Gastrocnemius medialis (tissue), 4 donors: ENCODE results near the gene PAX5. TPM values are rescaled to one million over a fixed set of nuclear protein-coding genes. Genes with fewer than 3 reads are reported as not detected.

Source experiments
- ATAC-seq, 2 donors: fragments of 150-250 bp; one replicate each; pipeline ENCODE4 v1.9.1; 2016
- DNase-seq, 2 donors: peaks; one replicate each; pipeline ENCODE4 v3.0.0-alpha.2; 2019
- H3K27ac ChIP-seq, 4 donors: fragments of 200-600 bp; sonication (generic); 1 replicate in 1 of 4; 2 replicates in 3 of 4; pipeline ENCODE4 v1.5.1; 2016 to 2018; ENCODE audit warnings: mild to moderate bottlenecking in 2 of 4, moderate library complexity in 1 of 4
- H3K27me3 ChIP-seq, 3 donors: fragments of 200-600 bp; sonication (generic) in 2 of 3; 1 replicate in 1 of 3; 2 replicates in 2 of 3; pipeline versions ENCODE4 v1.5.1 to v1.6.0; 2016 to 2019; ENCODE audit warnings: mild to moderate bottlenecking in 1 of 3, moderate library complexity in 1 of 3
- H3K36me3 ChIP-seq, 2 donors: fragments of 200-600 bp; sonication (generic) in 1 of 2; one replicate each; pipeline ENCODE4 v1.5.1; 2017 to 2018
- H3K4me1 ChIP-seq, 2 donors: fragments of 200-600 bp; sonication (generic) in 1 of 2; one replicate each; pipeline ENCODE4 v1.5.1; 2016 to 2017; ENCODE audit warnings: mild to moderate bottlenecking in 2 of 2
- H3K4me3 ChIP-seq, 4 donors: fragments of 200-600 bp; sonication (generic) in 3 of 4; 1 replicate in 1 of 4; 2 replicates in 3 of 4; pipeline ENCODE4 v1.5.1; 2016 to 2019; ENCODE audit warnings: mild to moderate bottlenecking in 2 of 4
- H3K9me3 ChIP-seq, 3 donors: fragments of 200-600 bp; sonication (generic) in 2 of 3; 1 replicate in 1 of 3; 2 replicates in 2 of 3; pipeline ENCODE4 v1.5.1; 2016 to 2019
- POLR2A ChIP-seq, 2 donors: fragments of 450-650 bp; IDR thresholded peaks; one replicate each; pipeline ENCODE4 v1.6.1; 2017; ENCODE audit warnings: antibody characterized with exemption in 2 of 2, mild to moderate bottlenecking in 2 of 2, moderate library complexity in 2 of 2
- in situ Hi-C, 4 donors: fragments of 200-750 bp; cut with MboI; loops; one replicate each; pipeline versions ENCODE4 v1.15.0 to v1.8.0; 2017; ENCODE audit warnings: low sequenced_read_pairs in 4 of 4
- intact Hi-C: fragments of 100-400 bp; cut with DNase I; formaldehyde crosslinking; loops from one replicate; pipeline ENCODE4 v1.15.1; 2023; ENCODE audit warnings: low total_unique reads
- total RNA-seq, 4 donors: library from RNA; depleted of rRNA; stranded (reverse); fragments of >200 nt; gene quantifications; one replicate each; pipeline versions ENCODE4 v1.1.0 to v1.2.3, GENCODE V29; 2016
- TF ChIP-seq, protein P1 (sequence below), 5 experiments: fragments of 450-650 bp in 3 of 5; fragments of 200-600 bp in 2 of 5; sonication (generic) in 2 of 5; IDR thresholded peaks in 4 of 5; conservative IDR thresholded peaks in 1 of 5; 1 replicate in 4 of 5; 2 replicates in 1 of 5; pipeline ENCODE4 v1.5.1; 2016 to 2019; ENCODE audit warnings: antibody characterized with exemption in 5 of 5, mild to moderate bottlenecking in 3 of 5, moderate library complexity in 3 of 5

The PAX5 gene
- total RNA-seq, 4 donors from 2014 or later = 0.19 TPM; not detected in 3

DNA sequence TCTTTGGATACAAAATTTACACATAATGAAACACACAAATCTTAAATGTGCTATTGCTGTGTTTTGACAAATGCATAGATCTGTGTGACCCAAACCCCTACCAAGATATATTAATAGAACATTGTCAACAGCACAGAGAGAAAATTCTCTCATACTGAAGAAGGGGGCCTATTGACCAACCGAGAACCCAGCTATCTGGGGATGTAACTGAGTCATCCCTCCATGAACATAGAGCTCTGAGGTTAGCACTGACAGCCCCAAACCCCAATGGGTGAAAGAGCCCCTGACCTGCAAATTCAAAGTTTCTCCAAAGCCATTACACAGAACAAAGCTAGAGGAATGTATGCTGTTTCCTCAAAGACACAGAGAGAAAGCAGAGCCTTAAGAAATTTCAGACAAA, 180.8 kb downstream of the PAX5 start:
- in situ Hi-C loops = no loop called here

DNA sequence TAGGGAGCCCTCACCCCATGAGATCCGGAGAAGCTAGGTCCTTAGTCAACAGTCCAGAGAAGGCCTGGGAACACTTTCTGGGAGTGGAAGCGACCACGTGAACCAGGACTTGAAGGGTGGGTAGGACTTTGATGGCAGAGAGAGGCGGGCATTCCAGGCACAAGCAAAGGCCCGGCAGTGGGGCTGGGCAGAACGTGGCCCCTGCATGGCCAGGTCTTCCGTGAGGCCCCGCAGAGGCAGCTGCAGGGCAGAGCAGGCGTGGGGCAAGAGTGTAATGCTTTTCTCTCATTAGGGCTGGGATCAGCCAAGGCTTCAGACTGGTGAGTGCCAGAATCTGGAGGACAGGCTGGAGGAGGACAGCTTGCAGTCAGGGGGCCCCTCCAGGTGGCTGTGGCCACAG, 184.1 kb downstream of the PAX5 start:
- DNase-seq = no peak
- Histone ChIP-seq H3K36me3 (no peaks in the 10 kb centered on the region), H3K9me3 (no peaks in the 10 kb centered on the region), H3K27ac (no peak overlapping the region), H3K27me3 (peaks cover 0 to 3% (median 0%) of the 10 kb centered on the region in 3 donors), H3K4me1 (no peaks in the 10 kb centered on the region), H3K4me3 (no peak overlapping the region)
- ATAC-seq = no peak
- intact Hi-C loops = loop anchor here (10.0 kb wide), 1 partner anchor 435 kb away; no protein-coding TSS in a partner anchor
- TF ChIP-seq, protein P1, sequence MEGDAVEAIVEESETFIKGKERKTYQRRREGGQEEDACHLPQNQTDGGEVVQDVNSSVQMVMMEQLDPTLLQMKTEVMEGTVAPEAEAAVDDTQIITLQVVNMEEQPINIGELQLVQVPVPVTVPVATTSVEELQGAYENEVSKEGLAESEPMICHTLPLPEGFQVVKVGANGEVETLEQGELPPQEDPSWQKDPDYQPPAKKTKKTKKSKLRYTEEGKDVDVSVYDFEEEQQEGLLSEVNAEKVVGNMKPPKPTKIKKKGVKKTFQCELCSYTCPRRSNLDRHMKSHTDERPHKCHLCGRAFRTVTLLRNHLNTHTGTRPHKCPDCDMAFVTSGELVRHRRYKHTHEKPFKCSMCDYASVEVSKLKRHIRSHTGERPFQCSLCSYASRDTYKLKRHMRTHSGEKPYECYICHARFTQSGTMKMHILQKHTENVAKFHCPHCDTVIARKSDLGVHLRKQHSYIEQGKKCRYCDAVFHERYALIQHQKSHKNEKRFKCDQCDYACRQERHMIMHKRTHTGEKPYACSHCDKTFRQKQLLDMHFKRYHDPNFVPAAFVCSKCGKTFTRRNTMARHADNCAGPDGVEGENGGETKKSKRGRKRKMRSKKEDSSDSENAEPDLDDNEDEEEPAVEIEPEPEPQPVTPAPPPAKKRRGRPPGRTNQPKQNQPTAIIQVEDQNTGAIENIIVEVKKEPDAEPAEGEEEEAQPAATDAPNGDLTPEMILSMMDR (IDR thresholded peaks at IDR 0.05 in 4 of 5, conservative IDR thresholded peaks at IDR 0.05 in 1 of 5) = no peak
- no peak for TF ChIP-seq POLR2A (IDR thresholded peaks at IDR 0.05)
- in situ Hi-C loops = no loop called here

More for the DNA sequence above, 180.8 kb downstream of the PAX5 start:
- intact Hi-C loops = loop anchor here (10.0 kb wide), 1 partner anchor 438 kb away; no protein-coding TSS in a partner anchor
- DNase-seq = no peak
- H3K27me3 ChIP-seq = peaks cover 0 to 6% (median 0%) of the 10 kb centered on the region in 3 donors
- H3K4me1 ChIP-seq = no peaks in the 10 kb centered on the region
- no peaks in the 10 kb centered on the region for H3K36me3 ChIP-seq
- no peaks in the 10 kb centered on the region for H3K9me3 ChIP-seq
- H3K27ac ChIP-seq = no peak overlapping the region
- ATAC-seq = no peak
- no peak for TF ChIP-seq POLR2A (IDR thresholded peaks at IDR 0.05)
- no peak overlapping the region for H3K4me3 ChIP-seq

DNA sequence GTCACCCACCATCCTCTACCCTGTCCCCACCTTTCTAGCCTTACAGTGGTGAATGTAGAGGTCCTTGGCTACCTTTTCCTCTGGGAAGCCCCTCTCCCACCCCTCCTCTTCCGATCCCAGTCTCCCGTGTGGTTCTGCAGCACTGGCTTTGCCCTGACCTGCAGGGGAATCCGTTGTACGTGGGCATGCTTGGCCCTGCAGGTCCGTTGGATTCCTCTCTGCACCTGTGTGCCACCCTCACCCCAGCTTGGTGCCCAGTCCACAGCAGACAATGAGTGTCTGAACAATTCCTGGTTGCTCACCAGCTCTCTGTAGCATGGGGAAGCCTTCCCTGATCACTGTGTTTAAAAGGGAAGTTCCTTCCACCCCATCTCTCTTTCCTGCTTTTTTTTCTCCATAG, 185.1 kb downstream of the PAX5 start:
- Histone ChIP-seq H3K36me3 (no peaks in the 10 kb centered on the region), H3K4me1 (no peaks in the 10 kb centered on the region), H3K9me3 (no peaks in the 10 kb centered on the region), H3K4me3 (no peak overlapping the region), H3K27me3 (peaks cover 0 to 3% (median 0%) of the 10 kb centered on the region in 3 donors), H3K27ac (no peak overlapping the region)
- no peak for TF ChIP-seq POLR2A (IDR thresholded peaks at IDR 0.05)
- TF ChIP-seq, protein P1 (IDR thresholded peaks at IDR 0.05 in 4 of 5, conservative IDR thresholded peaks at IDR 0.05 in 1 of 5) = no peak
- ATAC-seq (no peak), DNase-seq (no peak)
- intact Hi-C loops (no loop called here), in situ Hi-C loops (no loop called here)

DNA sequence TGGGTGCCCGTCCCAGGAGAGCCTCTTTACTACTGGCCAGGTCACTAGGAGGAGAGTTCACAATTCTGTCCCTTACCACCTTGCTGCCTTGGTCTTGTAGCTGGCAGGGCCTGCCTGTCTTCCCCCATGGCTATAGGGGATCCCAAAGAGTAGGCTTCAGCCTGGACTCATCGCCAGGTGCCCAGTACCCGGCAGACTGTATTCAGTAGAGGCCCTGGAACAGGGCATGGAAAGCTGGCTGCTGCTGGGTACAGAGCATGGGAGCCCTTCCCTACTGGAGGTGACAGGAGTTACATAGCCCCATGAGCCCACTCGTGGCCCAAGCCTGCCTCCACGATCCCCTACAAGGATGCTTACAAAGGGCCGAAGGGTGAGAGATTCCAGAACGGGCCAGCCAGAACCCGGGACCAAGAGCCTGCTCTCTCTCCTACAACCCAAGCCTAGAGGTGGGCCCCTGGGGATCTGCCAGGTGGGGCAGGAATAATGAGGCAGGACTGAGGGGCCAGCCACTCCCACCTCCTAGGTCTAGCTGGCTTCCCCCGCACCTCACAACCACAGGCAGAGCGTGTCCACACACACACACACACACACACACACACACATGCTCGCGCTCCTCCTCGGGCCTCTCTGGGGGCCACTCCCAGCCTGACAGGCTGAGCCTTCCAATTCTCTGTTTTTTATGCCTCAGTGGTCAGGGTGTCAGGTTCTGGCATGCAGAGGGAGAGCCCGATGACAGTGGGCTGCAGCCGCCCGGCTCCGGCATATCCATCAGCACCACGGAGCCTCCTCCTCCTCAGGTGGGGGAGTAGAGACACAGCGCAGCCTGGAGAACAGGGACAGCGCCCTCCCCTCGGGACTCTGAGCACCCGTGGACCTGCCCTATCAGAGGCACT, 186.0 kb downstream of the PAX5 start:
- Histone ChIP-seq H3K4me3 (no peak overlapping the region), H3K27me3 (peaks cover 0 to 3% (median 0%) of the 10 kb centered on the region in 3 donors), H3K9me3 (no peaks in the 10 kb centered on the region), H3K4me1 (no peaks in the 10 kb centered on the region), H3K27ac (no peak overlapping the region), H3K36me3 (no peaks in the 10 kb centered on the region)
- DNase-seq = no peak
- no peak for ATAC-seq
- TF ChIP-seq, protein P1 (IDR thresholded peaks at IDR 0.05 in 4 of 5, conservative IDR thresholded peaks at IDR 0.05 in 1 of 5) = no peak
- no peak for TF ChIP-seq POLR2A (IDR thresholded peaks at IDR 0.05)
- in situ Hi-C loops = no loop called here
- intact Hi-C loops = no loop called here

DNA sequence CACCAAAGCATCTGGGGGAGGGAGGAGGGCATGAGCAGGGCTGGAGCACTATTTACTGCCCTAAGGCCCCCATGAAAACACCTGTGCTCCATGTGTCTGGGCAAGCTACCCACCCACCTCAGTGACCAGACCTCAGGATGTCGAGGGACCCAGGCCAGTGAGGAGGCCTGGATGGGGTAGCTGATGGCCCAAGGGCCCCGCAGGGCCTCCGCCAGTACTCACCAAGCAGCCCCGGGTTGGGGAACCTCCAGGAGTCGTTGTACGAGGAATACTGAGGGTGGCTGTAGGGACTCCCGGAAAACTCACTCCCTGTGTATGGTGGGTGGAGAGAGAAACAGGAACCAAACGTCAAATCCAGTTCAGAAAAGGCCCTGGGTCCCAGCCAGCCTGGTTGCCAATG, 187.4 kb downstream of the PAX5 start:
- ATAC-seq (no peak), DNase-seq (no peak)
- in situ Hi-C loops = no loop called here
- Histone ChIP-seq H3K4me1 (no peaks in the 10 kb centered on the region), H3K4me3 (no peak overlapping the region), H3K36me3 (no peaks in the 10 kb centered on the region), H3K9me3 (no peaks in the 10 kb centered on the region), H3K27me3 (peaks cover 0 to 3% (median 0%) of the 10 kb centered on the region in 3 donors), H3K27ac (no peak overlapping the region)
- intact Hi-C loops = no loop called here
- TF ChIP-seq POLR2A (IDR thresholded peaks at IDR 0.05) = no peak
- TF ChIP-seq, protein P1 (IDR thresholded peaks at IDR 0.05 in 4 of 5, conservative IDR thresholded peaks at IDR 0.05 in 1 of 5) = no peak
